Endothelial cell of umbilical vein (primary cell): Measurements from ENCODE around the gene NKX1-1.

Experiments
- CTCF ChIP-seq, 2 donors: IDR thresholded peaks; 1 replicate in 1 of 2; 2 replicates in 1 of 2; pipeline ENCODE4 v1.5.1; 2011; ENCODE audit warnings: low read length in 2 of 2, mild to moderate bottlenecking in 2 of 2, moderate library complexity in 2 of 2, control low read depth in 1 of 2, inconsistent platforms in 1 of 2, low read depth in 1 of 2; ENCODE audit not compliant: insufficient read depth in 1 of 2; ENCODE audit errors: extremely low read depth in 1 of 2
- EZH2 ChIP-seq: IDR thresholded peaks from 2 replicates; pipeline ENCODE4 v1.6.1; 2012; ENCODE audit warnings: borderline replicate concordance, low read depth, mild to moderate bottlenecking, moderate library complexity, low read length, inconsistent platforms; ENCODE audit not compliant: severe bottlenecking
- JUN ChIP-seq: IDR thresholded peaks from 2 replicates; pipeline ENCODE4 v1.6.1; 2011; ENCODE audit warnings: borderline replicate concordance, low read depth; ENCODE audit not compliant: insufficient read length, insufficient read depth
- MAX ChIP-seq: IDR thresholded peaks from 2 replicates; pipeline ENCODE4 v1.6.1; 2011; ENCODE audit not compliant: insufficient read depth, insufficient read length
- MYC ChIP-seq: IDR thresholded peaks from one replicate; pipeline ENCODE4 v1.6.1; 2011; ENCODE audit warnings: mild to moderate bottlenecking, low read depth, low read length
- POLR2A ChIP-seq: IDR thresholded peaks from 2 replicates; pipeline ENCODE4 v1.6.1; 2012; ENCODE audit warnings: low read depth, mild to moderate bottlenecking, control low read depth, low read length
- POLR2AphosphoS5 ChIP-seq: IDR thresholded peaks from 2 replicates; pipeline ENCODE4 v1.6.1; 2012; ENCODE audit warnings: low read depth, mild to moderate bottlenecking, control low read depth, low read length, moderate library complexity; ENCODE audit not compliant: insufficient read depth

GRCh38 chr4:1409491-1410425 is 3.5 kb upstream of the NKX1-1 start:
- TF ChIP-seq CTCF (IDR thresholded peaks at IDR 0.05; ENCODE audit: extremely low read depth in 1 of 2, insufficient read depth in 1 of 2, low read depth in 1 of 2, low read length in 2 of 2) = no peak
- no peak for TF ChIP-seq EZH2
- no peak for TF ChIP-seq MYC
- no peak for TF ChIP-seq POLR2A
- TF ChIP-seq JUN = no peak
- TF ChIP-seq POLR2AphosphoS5 = no peak
- no peak for TF ChIP-seq MAX
